GM19372 (cell line): Measurements from ENCODE around the gene PSMG1.

Experiments used
- ATAC-seq: cut with Tn5 transposase; IDR thresholded peaks from one replicate; pipeline ENCODE4 v1.9.1; 2021; ENCODE audit warnings: mild to moderate bottlenecking, low read depth, moderate library complexity; ENCODE audit not compliant: unreplicated experiment

The PSMG1 gene

DNA sequence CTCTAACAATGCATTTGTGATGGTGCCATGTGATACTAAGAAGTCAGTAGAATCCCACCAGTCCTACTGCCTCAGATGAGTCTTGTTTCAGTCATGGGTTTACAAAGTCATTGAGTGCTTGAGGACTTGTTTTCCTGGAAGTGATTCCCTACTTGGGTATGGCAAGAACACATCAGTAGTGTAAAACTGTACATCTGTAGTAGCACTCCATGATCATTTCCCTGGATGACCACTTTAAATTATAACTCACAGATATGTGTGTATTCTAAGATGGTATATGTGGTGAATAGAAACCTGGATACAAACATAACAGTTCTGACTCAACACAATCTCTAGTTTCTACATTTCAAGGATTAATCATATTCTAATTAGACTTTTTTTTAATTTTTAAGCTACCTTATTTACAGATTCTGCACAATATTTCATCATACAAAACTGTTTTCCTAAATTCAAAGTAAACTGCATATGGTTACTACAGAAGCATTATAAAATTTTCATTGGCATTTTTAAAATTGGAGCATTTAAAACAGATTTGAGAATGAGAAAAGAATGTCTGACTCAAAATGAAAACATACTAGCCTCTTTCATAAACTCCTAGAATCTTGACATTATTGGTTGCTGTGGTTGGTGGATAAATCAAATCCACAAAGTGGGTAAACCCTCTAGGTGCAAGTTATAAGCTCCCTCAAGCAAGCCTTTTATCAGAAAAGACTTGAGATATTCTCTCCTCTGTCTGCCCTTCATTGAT lies 6.8 kb upstream of the PSMG1 start:
- no peak for ATAC-seq

DNA sequence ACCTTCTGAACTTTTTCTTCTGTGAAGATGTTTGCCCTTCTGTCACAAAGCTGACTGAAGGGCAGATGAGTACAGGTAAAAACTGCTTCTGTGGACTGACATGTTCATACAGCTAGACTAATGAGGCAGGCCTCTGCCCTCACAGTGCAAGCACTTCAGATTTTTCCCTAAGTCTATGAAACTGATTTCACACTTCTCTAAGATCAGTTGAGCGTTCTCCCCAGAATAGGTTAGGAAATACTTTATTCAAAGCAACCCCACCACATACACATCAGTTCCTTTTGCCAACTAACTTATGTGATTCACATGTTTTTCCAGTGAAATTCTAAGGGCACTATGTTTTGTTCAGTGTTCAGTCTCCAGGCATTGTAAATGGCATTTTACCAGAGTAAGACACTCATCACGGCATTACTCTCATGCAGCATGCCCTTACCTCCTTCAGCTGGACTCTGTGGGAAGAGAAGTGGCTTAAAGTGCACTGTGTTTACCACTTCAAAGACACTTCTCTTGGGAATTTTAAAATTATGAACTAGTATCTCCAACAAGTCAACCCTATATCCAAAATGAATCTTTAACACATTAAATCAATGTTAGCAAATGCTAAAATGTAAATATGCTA lies 5.4 kb upstream of the PSMG1 start:
- ATAC-seq = no peak

GRCh38 chr21:39187141-39187540 lies 3.9 kb upstream of the PSMG1 start:
- ATAC-seq = no peak

DNA sequence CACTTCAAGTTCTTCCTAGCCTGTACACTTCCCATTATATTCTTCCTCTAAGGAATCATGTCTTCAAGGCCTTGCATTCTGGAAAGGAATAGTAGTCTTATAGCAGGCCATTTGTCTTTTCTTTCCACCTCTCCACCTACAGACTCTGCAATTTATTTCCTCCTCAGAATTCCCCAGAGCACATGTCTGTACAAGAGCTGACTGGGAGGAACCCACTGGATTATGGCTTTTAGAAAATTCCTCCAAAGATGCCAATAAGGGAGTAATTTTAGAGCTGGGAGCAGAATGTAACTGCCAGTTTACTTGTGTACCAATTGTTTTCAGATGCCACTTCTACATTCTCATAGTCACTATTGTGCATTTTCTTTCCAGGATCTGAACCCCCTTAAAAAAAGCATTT lies 3.4 kb upstream of the PSMG1 start:
- no peak for ATAC-seq

- no peak for ATAC-seq
Observed at GRCh38 chr21:39185157-39185556, 1.9 kb upstream of the PSMG1 start.

DNA sequence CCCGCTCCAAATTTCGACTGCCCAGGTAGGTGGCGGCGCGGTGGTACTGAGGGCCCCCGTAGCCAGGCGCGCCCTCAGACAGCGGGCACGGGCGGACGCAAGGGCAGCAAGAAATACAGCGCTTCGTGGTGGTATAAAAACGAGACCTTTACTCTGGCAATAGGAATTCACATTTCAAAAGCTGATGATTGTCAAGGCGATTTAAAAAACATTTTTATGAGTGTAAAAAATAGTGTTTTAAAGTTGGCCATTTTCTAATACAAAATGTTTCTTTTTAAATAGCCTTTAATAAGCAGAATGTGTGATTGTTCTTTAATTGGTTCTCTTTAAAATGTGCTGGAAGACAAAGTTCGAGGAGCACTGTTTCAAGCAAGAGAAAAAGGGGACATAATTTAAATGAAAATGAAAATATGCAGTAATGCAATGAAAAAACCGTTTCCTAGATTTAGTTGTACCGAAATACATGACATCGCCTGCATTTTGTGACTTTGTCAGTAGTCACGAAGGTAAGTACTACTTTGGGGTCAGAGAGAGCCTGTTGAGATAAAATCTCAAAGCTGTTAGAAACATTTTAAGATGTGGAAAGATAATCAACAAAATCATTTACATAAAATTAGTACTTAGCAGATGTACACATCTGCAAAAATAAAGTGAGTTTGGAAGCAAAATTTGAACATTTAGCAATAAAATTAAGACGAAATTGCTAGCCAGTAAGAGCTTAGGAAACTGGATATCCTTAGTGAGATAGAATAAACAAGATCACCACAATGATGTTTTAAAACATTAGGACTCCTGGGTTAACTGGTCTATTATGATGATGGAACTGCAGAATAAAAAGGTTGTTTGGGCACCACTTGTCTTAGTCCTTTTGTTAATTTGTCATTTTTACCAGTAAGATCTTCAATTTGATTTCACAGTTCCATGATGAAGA lies 1.1 kb upstream of the PSMG1 start:
- ATAC-seq = no peak

- ATAC-seq = no peak
Observed at GRCh38 chr21:39182484-39183271, 573 bp downstream of the PSMG1 start.

GRCh38 chr21:39182016-39182415 lies 1.2 kb downstream of the PSMG1 start:
- ATAC-seq = no peak

GRCh38 chr21:39181205-39181818 lies 1.9 kb downstream of the PSMG1 start:
- ATAC-seq = no peak

- ATAC-seq = no peak
Observed at GRCh38 chr21:39180429-39181019, 2.7 kb downstream of the PSMG1 start.

DNA sequence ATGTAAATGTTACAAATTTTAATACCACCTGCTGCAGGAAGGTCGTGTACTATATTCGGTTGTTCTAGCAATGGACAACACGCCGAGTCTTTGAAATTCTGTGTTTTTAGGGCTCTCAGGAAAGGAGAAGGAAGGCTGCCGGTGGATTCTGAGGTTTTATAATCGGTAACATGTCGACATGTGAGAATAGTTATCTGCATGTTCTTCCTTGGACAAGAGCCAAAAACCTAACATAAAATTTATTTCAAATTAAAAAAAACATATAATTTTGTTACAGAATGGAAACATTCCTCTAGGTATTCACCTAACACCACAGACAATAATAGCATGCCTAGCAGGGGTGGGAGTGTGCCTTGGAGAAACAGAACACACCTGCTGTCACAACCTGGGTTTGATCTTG lies 4.8 kb downstream of the PSMG1 start:
- no peak for ATAC-seq

- no peak for ATAC-seq
Observed at GRCh38 chr21:39176271-39176709, 7.0 kb downstream of the PSMG1 start.

DNA sequence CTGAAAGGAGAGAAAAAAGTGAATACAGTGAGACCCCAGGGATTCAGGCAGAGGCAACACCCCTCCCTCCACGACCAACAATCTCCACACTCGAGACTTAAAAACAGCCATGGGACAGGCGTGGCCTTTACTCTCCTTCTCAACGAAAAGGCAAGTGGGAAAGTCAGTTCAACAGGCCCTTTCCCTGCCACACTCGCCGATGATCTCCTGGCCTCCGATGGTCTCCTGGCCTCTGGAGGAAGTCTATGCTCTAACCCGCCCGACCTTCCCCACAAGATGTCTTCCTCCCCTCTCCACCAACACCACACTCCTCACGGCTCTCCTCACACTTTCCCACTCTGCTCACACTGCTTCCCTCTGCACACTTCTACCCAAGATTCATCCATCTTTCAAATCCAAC lies 7.6 kb downstream of the PSMG1 start:
- ATAC-seq = no peak

- ATAC-seq = no peak
Observed at GRCh38 chr21:39175154-39175553, 8.1 kb downstream of the PSMG1 start.

DNA sequence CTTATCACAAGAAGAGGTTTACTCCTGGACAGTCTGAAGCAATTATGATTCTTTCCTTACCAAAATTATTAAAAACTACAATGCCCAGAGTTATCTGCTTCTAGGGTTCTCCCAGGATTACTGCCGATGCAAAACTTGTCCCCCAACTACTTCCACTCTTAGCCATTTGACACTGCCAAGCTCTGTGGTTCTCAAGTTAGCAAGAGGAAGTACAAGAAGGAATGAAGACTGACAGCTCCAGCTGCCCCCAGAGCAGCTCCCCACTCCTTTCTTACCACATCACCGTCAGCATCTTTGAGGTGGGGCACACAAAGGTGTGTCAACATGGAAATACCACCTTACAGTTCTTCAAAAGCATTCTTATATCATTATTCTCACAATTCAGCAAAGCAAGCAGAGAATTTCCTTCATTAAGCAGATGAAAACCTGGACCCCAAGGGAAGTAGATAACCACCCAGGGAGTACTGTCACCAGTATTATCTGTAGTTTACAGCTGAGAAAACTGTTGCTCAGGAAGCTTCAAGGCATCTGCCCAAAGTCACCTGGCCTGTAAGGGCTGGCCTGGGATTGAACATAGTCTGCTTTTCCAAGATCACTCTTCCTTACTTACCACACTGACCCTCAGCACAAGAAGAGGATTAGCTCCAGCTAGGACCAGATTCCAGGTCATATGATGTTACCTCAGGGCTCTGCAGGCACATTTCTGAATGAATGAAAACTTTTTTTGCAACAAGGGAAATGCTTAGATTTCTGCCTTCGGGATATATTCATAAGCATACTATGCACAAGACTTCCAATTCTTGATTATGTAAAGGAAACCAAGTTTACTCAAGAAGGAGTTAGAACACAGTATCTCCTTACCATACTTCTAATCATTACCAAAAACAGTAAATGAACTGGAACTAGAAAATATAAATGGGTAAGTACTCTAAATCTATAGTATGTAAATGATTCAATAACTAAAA lies 9.3 kb downstream of the PSMG1 start:
- no peak for ATAC-seq

DNA sequence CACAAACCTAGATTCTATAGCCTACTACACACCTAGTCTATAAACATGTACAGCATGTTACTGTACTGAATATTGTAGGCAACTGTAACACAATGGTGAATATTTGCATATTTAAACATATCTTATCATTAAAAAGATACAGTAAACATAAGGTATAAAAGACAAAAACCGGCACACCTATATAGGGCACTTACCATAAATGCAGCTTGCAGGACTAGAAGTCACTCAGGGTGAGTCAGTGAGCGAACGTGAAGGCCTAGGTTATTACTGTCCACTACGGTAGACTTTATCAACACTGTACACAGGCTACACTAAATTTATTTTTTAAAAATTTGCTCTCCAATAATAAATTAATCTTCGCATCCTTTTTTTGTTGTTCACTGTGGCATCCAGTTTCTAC lies 13.3 kb downstream of the PSMG1 start:
- no peak for ATAC-seq

DNA sequence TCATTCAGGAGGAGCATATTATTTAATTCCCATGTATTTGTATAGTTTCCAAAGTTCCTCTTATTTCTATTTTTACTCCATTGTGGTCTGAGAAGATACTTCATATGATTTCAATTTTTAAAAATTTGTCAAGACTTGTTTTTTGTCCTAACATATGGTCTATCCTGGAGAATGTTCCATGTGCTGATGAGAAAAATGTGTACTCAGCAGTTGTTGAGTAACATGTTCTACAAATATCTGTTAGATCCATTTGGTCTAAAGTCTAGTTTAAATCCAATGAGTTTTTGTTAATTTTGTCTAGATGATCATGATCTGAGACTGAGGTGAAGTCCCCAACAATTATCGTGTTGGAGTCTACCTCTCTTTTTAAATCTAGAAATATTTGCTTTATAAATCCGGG lies 14.5 kb downstream of the PSMG1 start:
- no peak for ATAC-seq

DNA sequence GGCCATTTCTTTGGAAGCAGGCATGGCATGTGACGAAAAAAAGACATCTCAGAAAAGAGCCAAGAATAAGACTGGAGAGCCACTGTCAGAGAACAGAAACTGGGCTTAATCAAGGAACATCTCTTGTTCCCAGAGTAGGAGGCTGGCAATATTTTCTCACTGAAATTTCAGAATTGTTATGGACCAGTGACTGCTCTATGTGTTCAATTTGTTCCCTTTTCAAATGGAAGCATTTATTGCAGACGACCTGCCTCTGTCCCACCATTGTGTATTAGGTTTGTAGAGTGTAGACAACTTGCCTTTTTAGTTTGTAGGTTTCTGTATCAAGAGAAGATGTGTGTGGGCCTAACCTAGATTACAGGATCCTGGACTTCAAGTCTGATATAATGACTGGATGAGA lies 18.7 kb downstream of the PSMG1 start:
- ATAC-seq = no peak

DNA sequence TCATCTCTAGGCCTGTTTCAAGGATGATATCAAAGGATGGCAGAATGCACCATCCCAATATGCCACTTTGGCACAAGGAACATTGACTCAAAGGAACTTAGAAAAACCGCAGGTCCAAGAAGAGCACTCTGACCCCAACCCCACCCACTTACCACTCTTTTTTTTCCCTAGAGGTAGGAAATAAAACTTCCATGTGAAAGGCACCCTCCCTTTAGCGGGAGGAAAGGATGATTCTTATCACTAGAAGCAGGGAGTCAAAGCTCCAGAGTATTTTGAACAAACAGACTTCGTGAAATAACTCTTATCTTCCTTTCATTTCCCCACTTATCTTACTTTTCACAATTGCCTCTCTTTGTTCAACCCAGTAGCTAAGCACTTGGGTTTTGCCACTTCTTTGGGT lies 22.2 kb downstream of the PSMG1 start:
- no peak for ATAC-seq
